DND-41 (cell line): ENCODE measurements around the gene ZHX3.

Experiments used
- EZH2 ChIP-seq: IDR thresholded peaks from 3 replicates; pipeline ENCODE4 v1.6.1; 2012; ENCODE audit warnings: borderline replicate concordance, low read depth, mild to moderate bottlenecking, moderate library complexity, low read length, inconsistent platforms; ENCODE audit not compliant: severe bottlenecking
- TF ChIP-seq, protein P1 (sequence below): IDR thresholded peaks from 2 replicates; pipeline ENCODE4 v1.5.1; 2012; ENCODE audit warnings: borderline replicate concordance, low read length, moderate library complexity, mild to moderate bottlenecking; ENCODE audit not compliant: poor library complexity, severe bottlenecking; ENCODE audit errors: extremely low read depth

DNA sequence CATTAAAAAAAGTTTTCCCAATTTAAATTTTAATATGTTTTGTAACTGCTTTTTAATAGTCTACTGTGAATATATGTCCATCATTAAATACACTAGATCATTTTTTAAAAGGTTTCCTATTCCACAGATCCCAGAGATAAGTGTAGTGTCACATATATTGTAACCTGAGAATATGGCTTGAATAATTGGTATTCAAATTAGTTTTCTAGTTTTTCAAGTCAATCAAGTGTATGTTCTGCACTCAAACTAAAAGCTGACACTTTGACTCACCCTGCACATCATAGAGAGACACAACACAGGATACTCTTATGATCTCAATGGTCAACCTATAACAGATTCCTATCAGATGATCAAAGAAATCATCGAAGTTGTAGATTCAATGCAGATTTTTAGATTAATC, 49.1 kb downstream of the ZHX3 start:
- TF ChIP-seq, protein P1, sequence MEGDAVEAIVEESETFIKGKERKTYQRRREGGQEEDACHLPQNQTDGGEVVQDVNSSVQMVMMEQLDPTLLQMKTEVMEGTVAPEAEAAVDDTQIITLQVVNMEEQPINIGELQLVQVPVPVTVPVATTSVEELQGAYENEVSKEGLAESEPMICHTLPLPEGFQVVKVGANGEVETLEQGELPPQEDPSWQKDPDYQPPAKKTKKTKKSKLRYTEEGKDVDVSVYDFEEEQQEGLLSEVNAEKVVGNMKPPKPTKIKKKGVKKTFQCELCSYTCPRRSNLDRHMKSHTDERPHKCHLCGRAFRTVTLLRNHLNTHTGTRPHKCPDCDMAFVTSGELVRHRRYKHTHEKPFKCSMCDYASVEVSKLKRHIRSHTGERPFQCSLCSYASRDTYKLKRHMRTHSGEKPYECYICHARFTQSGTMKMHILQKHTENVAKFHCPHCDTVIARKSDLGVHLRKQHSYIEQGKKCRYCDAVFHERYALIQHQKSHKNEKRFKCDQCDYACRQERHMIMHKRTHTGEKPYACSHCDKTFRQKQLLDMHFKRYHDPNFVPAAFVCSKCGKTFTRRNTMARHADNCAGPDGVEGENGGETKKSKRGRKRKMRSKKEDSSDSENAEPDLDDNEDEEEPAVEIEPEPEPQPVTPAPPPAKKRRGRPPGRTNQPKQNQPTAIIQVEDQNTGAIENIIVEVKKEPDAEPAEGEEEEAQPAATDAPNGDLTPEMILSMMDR, result no peak
- TF ChIP-seq EZH2, result no peak
